Neuronal stem cell (in vitro differentiated cells): Measurements from ENCODE around the gene STAG1.

Source experiments
- DNase-seq: peaks from one replicate; pipeline ENCODE4 v3.0.0-alpha.2; 2013; ENCODE audit warnings: low spot score
- H2AFZ ChIP-seq: one replicate; pipeline ENCODE4 v1.6.1; 2013; ENCODE audit warnings: mild to moderate bottlenecking, low read length, inconsistent platforms
- H2AK5ac ChIP-seq: 2 replicates; pipeline ENCODE4 v1.6.1; 2013; ENCODE audit warnings: low read depth, mild to moderate bottlenecking, inconsistent platforms, low read length, moderate library complexity, mixed read lengths
- H2BK120ac ChIP-seq: 2 replicates; pipeline ENCODE4 v1.6.1; 2013; ENCODE audit warnings: low read depth, mild to moderate bottlenecking, inconsistent platforms, low read length, moderate library complexity, mixed read lengths
- H2BK12ac ChIP-seq: one replicate; pipeline ENCODE4 v1.6.1; 2013; ENCODE audit warnings: low read length, inconsistent platforms
- H2BK15ac ChIP-seq: 2 replicates; pipeline ENCODE4 v1.6.1; 2013; ENCODE audit warnings: mild to moderate bottlenecking, low read length, inconsistent platforms, mixed read lengths
- H2BK5ac ChIP-seq: one replicate; pipeline ENCODE4 v1.6.1; 2013; ENCODE audit warnings: inconsistent platforms, mild to moderate bottlenecking, low read length, moderate library complexity
- H3K14ac ChIP-seq: one replicate; pipeline ENCODE4 v1.6.1; 2013; ENCODE audit warnings: low read length, inconsistent platforms
- H3K18ac ChIP-seq: 2 replicates; pipeline ENCODE4 v1.6.1; 2013; ENCODE audit warnings: low read length, inconsistent platforms
- H3K23ac ChIP-seq: 2 replicates; pipeline ENCODE4 v1.6.1; 2013; ENCODE audit warnings: low read depth, mild to moderate bottlenecking, mixed read lengths, low read length, inconsistent platforms; ENCODE audit not compliant: poor library complexity
- H3K27ac ChIP-seq: replicated peaks from 3 replicates; pipeline ENCODE4 v1.5.1; 2013; ENCODE audit warnings: low read length, inconsistent platforms
- H3K27me3 ChIP-seq, 3 experiments: 2 replicates each; pipeline ENCODE4 v1.6.1; 2013; ENCODE audit warnings: low read length in 3 of 3, mild to moderate bottlenecking in 2 of 3, inconsistent platforms in 1 of 3, low read depth in 1 of 3, mixed read lengths in 1 of 3, moderate library complexity in 1 of 3; ENCODE audit not compliant: control insufficient read depth in 3 of 3, insufficient read depth in 3 of 3
- H3K36me3 ChIP-seq, 2 donors: replicated peaks in 1 of 2; 2 replicates each; pipeline ENCODE4 v1.6.1; 2013; ENCODE audit warnings: low read length in 2 of 2; ENCODE audit not compliant: control insufficient read depth in 2 of 2, insufficient read depth in 2 of 2
- H3K4ac ChIP-seq: 2 replicates; pipeline ENCODE4 v1.6.1; 2013; ENCODE audit warnings: inconsistent platforms, mild to moderate bottlenecking, low read length, moderate library complexity
- H3K4me1 ChIP-seq, 2 donors: 1 replicate in 1 of 2; 2 replicates in 1 of 2; pipeline ENCODE4 v1.6.1; 2013; ENCODE audit warnings: low read length in 2 of 2, low read depth in 1 of 2; ENCODE audit not compliant: control insufficient read depth in 2 of 2, insufficient read depth in 1 of 2
- H3K4me2 ChIP-seq: one replicate; pipeline ENCODE4 v1.6.1; 2013; ENCODE audit warnings: mild to moderate bottlenecking, low read length, inconsistent platforms; ENCODE audit not compliant: insufficient read depth, poor library complexity, severe bottlenecking
- H3K4me3 ChIP-seq, 2 donors: 2 replicates each; pipeline ENCODE4 v1.5.1; 2013; ENCODE audit warnings: low read length in 2 of 2, mild to moderate bottlenecking in 2 of 2, inconsistent platforms in 1 of 2, moderate library complexity in 1 of 2
- H3K79me1 ChIP-seq: one replicate; pipeline ENCODE4 v1.6.1; 2013; ENCODE audit warnings: low read depth, mild to moderate bottlenecking, inconsistent platforms, low read length, moderate library complexity
- H3K9ac ChIP-seq: one replicate; pipeline ENCODE4 v1.6.1; 2013; ENCODE audit warnings: mild to moderate bottlenecking, low read depth, low read length, inconsistent platforms; ENCODE audit not compliant: poor library complexity
- H3K9me3 ChIP-seq, 2 donors: replicated peaks in 1 of 2; 2 replicates each; pipeline versions ENCODE3 to v1.6.1; 2013; ENCODE audit warnings: low read length in 2 of 2, mild to moderate bottlenecking in 2 of 2, inconsistent platforms in 1 of 2, low read depth in 1 of 2, mixed read lengths in 1 of 2, moderate library complexity in 1 of 2; ENCODE audit not compliant: control insufficient read depth in 2 of 2, insufficient read depth in 1 of 2
- H4K8ac ChIP-seq: one replicate; pipeline ENCODE4 v1.6.1; 2013; ENCODE audit warnings: low read depth, mild to moderate bottlenecking, inconsistent platforms, low read length, moderate library complexity
- H4K91ac ChIP-seq: one replicate; pipeline ENCODE4 v1.6.1; 2013; ENCODE audit warnings: low read length, low read depth, mild to moderate bottlenecking, inconsistent platforms; ENCODE audit not compliant: poor library complexity
- WGBS, 2 donors: extraction: QIAGEN DNeasy Blood & Tissue Kit; methylation state at CpG; one replicate each; pipeline ENCODE4 v1.1.7; 2013; ENCODE audit warnings: missing lambda C conversion rate in 2 of 2, mixed read lengths in 1 of 2; ENCODE audit not compliant: insufficient read length in 2 of 2, insufficient replicate concordance in 1 of 2; ENCODE audit errors: extremely low coverage in 2 of 2; 5-methylcytosine and 5-hydroxymethylcytosine counted together

Gene STAG1

GRCh38 chr3:136434429-136434828 is 317.7 kb downstream of the STAG1 start:
- Histone ChIP-seq H4K8ac (no peak overlapping the region), H2BK5ac (no peak overlapping the region), H2BK15ac (no peak overlapping the region), H2AK5ac (no peak overlapping the region), H3K27ac (no peak overlapping the region), H2BK12ac (no peak overlapping the region), H3K79me1 (no peaks in the 10 kb centered on the region), H3K9ac (no peak overlapping the region), H3K9me3 (peaks cover 0 to 10% of the 10 kb centered on the region in 2 donors), H3K36me3 (peaks cover 0 to 23% of the 10 kb centered on the region in 2 donors), H3K14ac (no peak overlapping the region), H2AFZ (no peak overlapping the region), H3K4me1 (no peaks in the 10 kb centered on the region), H2BK120ac (no peak overlapping the region), H3K4me2 (no peak overlapping the region), H3K23ac (no peak overlapping the region), H4K91ac (no peak overlapping the region), H3K27me3 (no peaks in the 10 kb centered on the region), H3K4me3 (no peak overlapping the region), H3K4ac (no peak overlapping the region), H3K18ac (no peak overlapping the region)
- DNase-seq, result no peak
- no CpG with 5 or more reads among the region's 2 CpGs for WGBS, 2 donors

- H3K9me3 ChIP-seq, result peaks cover 0 to 10% of the 10 kb centered on the region in 2 donors
- no peaks in the 10 kb centered on the region for H3K27me3 ChIP-seq
- H3K79me1 ChIP-seq, result no peaks in the 10 kb centered on the region
- H3K36me3 ChIP-seq, result peaks cover 0 to 29% of the 10 kb centered on the region in 2 donors
- WGBS, 2 donors, result no CpG with 5 or more reads among the region's 4 CpGs
- no peak overlapping the region for H4K8ac ChIP-seq
- DNase-seq, result no peak
- H2BK120ac ChIP-seq, result no peak overlapping the region
- H3K27ac ChIP-seq, result no peak overlapping the region
- H3K4me1 ChIP-seq, result no peaks in the 10 kb centered on the region
- no peak overlapping the region for H3K4me2 ChIP-seq
- H3K18ac ChIP-seq, result no peak overlapping the region
- H3K4me3 ChIP-seq, result no peak overlapping the region
- H2BK5ac ChIP-seq, result no peak overlapping the region
- no peak overlapping the region for H3K14ac ChIP-seq
- H3K9ac ChIP-seq, result no peak overlapping the region
- H2AFZ ChIP-seq, result no peak overlapping the region
- no peak overlapping the region for H3K4ac ChIP-seq
- H2AK5ac ChIP-seq, result no peak overlapping the region
- H3K23ac ChIP-seq, result no peak overlapping the region
- H2BK15ac ChIP-seq, result no peak overlapping the region
- no peak overlapping the region for H4K91ac ChIP-seq
- H2BK12ac ChIP-seq, result no peak overlapping the region
Measured at GRCh38 chr3:136432685-136433084, 319.5 kb downstream of the STAG1 start.

GRCh38 chr3:136428167-136428566 is 324.0 kb downstream of the STAG1 start:
- DNase-seq, result no peak
- no peak overlapping the region for H2BK120ac ChIP-seq
- H3K27me3 ChIP-seq, result no peaks in the 10 kb centered on the region
- no peak overlapping the region for H2BK12ac ChIP-seq
- H3K9me3 ChIP-seq, result peaks cover 0 to 10% of the 10 kb centered on the region in 2 donors
- H3K14ac ChIP-seq, result no peak overlapping the region
- no peak overlapping the region for H4K91ac ChIP-seq
- H2AK5ac ChIP-seq, result no peak overlapping the region
- H3K79me1 ChIP-seq, result no peaks in the 10 kb centered on the region
- H3K27ac ChIP-seq, result no peak overlapping the region
- H3K4me3 ChIP-seq, result no peak overlapping the region
- no peaks in the 10 kb centered on the region for H3K4me1 ChIP-seq
- H3K18ac ChIP-seq, result no peak overlapping the region
- H3K4ac ChIP-seq, result no peak overlapping the region
- peaks cover 0 to 38% of the 10 kb centered on the region in 2 donors for H3K36me3 ChIP-seq
- no CpG with 5 or more reads among the region's 2 CpGs for WGBS, 2 donors
- no peak overlapping the region for H3K23ac ChIP-seq
- H4K8ac ChIP-seq, result no peak overlapping the region
- H3K4me2 ChIP-seq, result no peak overlapping the region
- H2AFZ ChIP-seq, result no peak overlapping the region
- no peak overlapping the region for H2BK5ac ChIP-seq
- no peak overlapping the region for H2BK15ac ChIP-seq
- no peak overlapping the region for H3K9ac ChIP-seq

GRCh38 chr3:136427236-136427635 is 324.9 kb downstream of the STAG1 start:
- Histone ChIP-seq H2AFZ (no peak overlapping the region), H3K9ac (no peak overlapping the region), H2BK120ac (no peak overlapping the region), H3K23ac (no peak overlapping the region), H3K4ac (no peak overlapping the region), H4K91ac (no peak overlapping the region), H3K14ac (no peak overlapping the region), H3K18ac (no peak overlapping the region), H3K79me1 (no peaks in the 10 kb centered on the region), H2BK12ac (no peak overlapping the region), H3K27me3 (no peaks in the 10 kb centered on the region), H3K9me3 (peaks cover 0 to 6% of the 10 kb centered on the region in 2 donors), H2BK15ac (no peak overlapping the region), H3K27ac (no peak overlapping the region), H2BK5ac (no peak overlapping the region), H2AK5ac (no peak overlapping the region), H3K4me1 (no peaks in the 10 kb centered on the region), H4K8ac (no peak overlapping the region), H3K4me3 (no peak overlapping the region), H3K4me2 (no peak overlapping the region), H3K36me3 (peaks cover 0 to 39% of the 10 kb centered on the region in 2 donors)
- no peak for DNase-seq
